ENCODE data around the gene DIPK1C.

DIPK1C gene

DNA sequence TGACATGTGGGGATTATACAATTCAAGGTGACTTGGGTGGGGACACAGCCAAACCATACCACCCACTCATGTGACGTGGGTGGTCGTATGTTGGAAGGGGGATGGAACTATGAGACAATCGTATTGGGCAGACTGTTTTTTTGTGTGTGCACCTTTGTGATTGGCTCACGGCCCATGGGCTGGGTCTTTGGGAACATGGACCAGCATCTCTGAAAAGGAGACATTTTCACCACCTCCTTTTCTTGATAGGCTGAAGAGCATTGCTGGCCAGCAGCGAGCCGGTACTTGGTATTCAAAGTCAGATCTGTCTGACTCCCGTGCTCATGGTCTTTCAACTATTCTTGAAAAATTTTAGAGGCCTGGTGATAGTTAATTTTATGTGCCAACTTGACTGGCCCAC lies 62.1 kb downstream of the DIPK1C start:
- TF ChIP-seq, protein P1, sequence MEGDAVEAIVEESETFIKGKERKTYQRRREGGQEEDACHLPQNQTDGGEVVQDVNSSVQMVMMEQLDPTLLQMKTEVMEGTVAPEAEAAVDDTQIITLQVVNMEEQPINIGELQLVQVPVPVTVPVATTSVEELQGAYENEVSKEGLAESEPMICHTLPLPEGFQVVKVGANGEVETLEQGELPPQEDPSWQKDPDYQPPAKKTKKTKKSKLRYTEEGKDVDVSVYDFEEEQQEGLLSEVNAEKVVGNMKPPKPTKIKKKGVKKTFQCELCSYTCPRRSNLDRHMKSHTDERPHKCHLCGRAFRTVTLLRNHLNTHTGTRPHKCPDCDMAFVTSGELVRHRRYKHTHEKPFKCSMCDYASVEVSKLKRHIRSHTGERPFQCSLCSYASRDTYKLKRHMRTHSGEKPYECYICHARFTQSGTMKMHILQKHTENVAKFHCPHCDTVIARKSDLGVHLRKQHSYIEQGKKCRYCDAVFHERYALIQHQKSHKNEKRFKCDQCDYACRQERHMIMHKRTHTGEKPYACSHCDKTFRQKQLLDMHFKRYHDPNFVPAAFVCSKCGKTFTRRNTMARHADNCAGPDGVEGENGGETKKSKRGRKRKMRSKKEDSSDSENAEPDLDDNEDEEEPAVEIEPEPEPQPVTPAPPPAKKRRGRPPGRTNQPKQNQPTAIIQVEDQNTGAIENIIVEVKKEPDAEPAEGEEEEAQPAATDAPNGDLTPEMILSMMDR (IDR thresholded peaks at IDR 0.05; ENCODE audit: insufficient read depth, low read depth, low read length, missing control alignments) = no peak
- no peak overlapping the region for H3K4me3 ChIP-seq (ENCODE audit: low read depth, low read length)
- no peak for DNase-seq (ENCODE audit: low read depth)

DNA sequence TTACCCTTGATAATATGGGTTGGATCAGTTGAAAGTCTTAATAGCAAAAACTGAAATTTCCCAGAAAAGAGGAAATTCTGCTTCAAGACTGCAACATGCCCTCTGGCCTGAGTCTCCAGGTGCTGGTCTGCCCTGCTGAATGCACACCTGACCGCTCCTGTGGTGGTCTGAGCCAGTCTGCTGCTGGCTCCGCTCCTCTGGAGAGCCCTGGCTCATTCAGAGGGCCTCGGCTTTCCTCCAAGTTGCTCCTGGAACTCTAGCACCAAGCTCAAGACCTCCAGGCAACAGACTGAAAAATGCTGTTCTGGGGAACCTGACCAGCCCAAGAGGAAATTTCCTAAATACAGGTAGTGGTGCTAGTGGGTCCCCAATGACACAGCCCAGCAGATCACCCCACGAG lies 64.8 kb downstream of the DIPK1C start:
- no peak for DNase-seq (ENCODE audit: low read depth)
- TF ChIP-seq, protein P1 (IDR thresholded peaks at IDR 0.05; ENCODE audit: insufficient read depth, low read depth, low read length, missing control alignments) = no peak
- H3K4me3 ChIP-seq (ENCODE audit: low read depth, low read length) = no peak overlapping the region

DNA sequence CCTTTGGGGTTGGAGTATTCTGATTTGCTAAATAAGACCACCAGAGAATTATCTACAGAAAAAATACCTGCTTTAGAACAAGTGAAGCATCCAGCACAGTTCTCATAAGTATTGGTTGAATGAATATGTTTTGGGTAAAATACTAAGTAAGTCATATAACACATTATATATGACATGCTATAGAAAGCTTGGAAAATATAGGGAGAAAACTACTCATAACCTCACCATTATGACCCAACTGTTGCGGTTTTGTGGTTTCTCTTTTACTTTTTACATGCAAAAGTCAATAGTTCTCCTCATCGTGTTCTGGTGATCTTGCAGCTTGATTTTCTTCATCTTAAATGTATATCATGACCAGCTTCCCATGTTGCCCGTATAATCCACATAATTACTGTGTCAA lies 66.2 kb downstream of the DIPK1C start:
- TF ChIP-seq, protein P1 (IDR thresholded peaks at IDR 0.05; ENCODE audit: insufficient read depth, low read depth, low read length, missing control alignments) = no peak
- H3K4me3 ChIP-seq (ENCODE audit: low read depth, low read length) = no peak overlapping the region
- DNase-seq (ENCODE audit: low read depth) = no peak

DNA sequence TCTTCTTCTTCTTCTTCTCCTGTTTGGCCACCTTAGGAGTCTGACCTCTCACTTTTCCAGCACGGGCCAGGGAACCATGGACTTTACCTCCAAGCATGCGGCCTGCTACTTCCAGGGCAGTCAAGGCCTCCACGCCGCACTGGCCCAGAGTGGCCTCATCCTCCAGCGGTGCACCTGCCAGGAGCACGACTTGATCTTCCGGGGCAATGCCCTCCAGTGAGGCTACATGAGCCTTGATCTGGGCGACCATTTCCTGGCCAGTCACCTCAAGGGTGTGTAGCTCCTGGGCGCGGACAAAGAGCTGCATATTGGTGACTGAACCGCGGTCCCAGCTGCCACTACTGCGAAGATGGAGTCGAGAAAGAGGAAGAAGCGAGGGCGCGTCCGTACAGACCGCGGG lies 67.1 kb downstream of the DIPK1C start:
- no peak overlapping the region for H3K4me3 ChIP-seq (ENCODE audit: low read depth, low read length)
- TF ChIP-seq, protein P1 (IDR thresholded peaks at IDR 0.05; ENCODE audit: insufficient read depth, low read depth, low read length, missing control alignments) = no peak
- DNase-seq (ENCODE audit: low read depth) = no peak

DNA sequence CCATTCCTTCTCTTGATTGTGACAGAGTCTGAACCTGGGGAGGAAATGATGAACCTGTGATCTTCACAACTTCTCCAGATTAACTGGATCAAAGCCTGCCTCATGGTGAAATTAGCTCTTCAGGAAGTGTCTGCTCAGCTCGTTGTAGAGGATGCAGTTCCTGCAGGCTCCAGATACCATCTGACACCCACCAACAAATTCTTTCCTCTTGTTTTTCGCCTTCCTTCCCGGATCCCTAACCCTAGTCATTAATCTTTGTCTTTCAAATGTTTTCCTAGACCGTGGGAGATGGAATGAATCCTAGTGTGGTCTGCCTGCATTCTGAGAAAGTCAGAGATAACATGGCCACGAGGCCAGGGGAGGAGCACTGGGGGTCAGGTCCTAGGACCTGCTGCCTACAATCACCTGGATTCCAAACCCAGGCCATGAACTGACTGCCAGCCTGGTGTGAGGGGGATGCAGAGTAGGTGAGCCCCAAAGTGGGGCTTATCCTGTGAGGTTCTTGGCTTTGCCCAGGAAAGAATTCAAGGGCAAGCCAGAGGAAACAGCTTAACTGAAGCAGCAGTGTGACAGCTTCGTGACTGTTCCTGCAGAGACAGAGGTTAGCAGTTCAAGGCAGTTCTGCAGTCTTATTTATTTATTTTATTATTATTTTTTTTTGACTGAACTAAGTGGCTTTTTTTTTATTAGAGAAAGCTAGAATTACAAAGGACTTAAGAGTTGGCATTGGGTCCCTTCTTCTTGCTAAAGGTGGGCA lies 67.8 kb downstream of the DIPK1C start:
- DNase-seq (ENCODE audit: low read depth) = no peak
- TF ChIP-seq, protein P1 (IDR thresholded peaks at IDR 0.05; ENCODE audit: insufficient read depth, low read depth, low read length, missing control alignments) = no peak
- no peak overlapping the region for H3K4me3 ChIP-seq (ENCODE audit: low read depth, low read length)

DNA sequence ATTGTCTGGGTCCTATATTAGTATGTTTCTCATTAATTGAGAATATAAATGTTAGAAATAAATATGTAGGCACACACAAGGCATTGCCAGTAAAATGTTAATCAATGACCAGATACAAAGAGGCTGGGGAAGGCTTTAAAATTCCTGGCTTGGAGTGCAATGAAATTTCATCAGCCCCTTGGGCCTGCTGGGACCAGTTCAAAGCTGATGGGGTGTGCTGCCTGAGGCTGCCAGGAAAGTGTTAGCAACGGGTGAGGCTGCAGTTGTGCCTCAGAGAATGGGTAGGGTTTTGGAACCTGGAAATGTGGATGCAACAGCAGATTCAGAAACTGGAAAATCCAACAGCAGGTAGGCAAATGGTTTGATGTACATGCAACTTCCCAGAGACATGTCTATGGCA lies 68.9 kb downstream of the DIPK1C start:
- TF ChIP-seq, protein P1 (IDR thresholded peaks at IDR 0.05; ENCODE audit: insufficient read depth, low read depth, low read length, missing control alignments) = no peak
- H3K4me3 ChIP-seq (ENCODE audit: low read depth, low read length) = no peak overlapping the region
- DNase-seq (ENCODE audit: low read depth) = no peak

DNA sequence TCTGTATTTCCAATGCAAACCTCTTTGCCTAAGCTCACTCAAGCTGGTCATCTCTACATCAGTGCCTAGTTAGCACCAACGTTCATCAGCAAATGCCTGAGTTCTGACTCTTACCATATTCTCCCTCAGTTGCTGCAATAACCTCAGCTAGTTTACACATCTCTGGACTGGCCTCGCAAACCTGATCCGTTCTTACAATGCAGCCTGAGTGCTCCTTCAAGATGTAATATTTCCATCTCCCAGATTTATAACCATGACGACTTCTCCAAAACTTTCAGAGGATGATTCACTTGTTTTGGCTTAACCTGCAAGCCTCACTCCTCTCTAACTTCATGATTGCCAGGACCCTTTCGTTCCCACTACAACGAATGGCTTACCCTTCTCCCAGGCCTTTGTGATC lies 69.7 kb downstream of the DIPK1C start:
- no peak for DNase-seq (ENCODE audit: low read depth)
- H3K4me3 ChIP-seq (ENCODE audit: low read depth, low read length) = no peak overlapping the region
- TF ChIP-seq, protein P1 (IDR thresholded peaks at IDR 0.05; ENCODE audit: insufficient read depth, low read depth, low read length, missing control alignments) = no peak

Measured in GM12865 (cell line).